ENCODE measurements around the gene SLC25A12.
"Not testable (repeated sequence)": the region's sequence is repeated elsewhere in the genome, so short reads cannot be mapped to it uniquely, and the experiment has no call there.

SLC25A12 gene

DNA sequence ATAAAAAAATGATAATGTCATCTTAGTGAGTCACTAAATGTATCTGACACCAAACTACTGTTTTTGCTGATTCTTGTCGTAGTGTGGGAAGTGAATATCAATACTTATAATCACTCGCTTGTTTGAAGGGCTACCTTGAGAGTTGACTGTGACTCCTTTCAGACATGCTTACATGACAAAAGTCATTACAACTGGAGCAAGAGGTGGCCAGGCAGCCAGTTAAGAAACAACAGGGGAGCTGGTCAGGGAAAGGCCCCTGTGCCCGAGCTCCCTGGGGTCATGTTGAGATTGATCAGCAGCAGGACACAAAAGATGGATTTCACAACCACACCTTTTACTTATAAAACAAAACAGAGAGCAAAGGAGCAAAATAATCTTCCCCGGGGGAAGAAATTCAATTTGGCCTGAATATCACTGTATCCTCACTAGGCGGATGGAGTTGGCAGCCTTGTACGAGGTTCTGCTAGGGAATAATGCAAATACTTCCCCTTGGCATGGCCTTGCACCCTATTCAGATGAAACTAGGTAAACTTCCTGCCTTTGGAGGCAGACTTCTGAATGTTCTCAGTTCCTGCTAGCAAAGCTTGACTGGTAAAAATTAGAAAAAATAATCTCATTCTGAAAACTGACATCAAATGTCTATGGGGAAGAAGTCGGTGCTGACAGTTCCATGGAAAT, 105.6 kb downstream of the SLC25A12 start:
- DNase-seq: no peak

DNA sequence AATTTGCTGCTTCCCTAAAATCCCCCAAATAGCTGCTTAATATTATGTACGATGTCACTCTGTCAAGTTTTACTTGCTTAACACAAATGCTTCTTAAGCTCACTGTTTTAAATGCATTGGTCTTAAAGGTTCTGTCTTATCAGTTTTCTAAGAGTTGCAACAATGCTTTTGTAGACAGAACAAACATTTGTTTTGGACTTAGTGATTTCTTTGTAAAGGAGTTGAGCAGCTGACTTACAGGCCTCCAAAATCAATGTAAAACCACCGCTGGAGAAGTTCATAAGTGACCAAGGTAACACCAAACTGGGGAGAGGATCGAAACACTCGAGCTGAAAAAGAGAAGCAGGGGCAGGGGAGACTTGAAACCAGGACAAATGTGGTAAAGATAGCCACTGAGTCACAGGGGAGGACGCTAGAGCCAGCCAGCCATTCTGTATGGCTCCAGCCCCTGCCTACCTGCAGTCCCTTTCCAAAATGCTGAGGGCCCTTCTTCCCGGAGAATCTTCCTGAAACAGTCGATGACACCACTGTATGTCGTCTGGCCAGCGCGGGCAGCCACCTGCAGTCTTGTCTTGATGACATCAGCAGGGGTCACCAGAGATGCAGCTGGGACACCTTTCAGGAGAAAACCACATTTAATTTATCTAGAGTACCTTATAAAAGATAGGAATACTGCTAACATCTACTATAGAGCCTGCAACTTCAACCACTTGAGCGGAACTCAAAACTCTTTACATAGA, 106.5 kb downstream of the SLC25A12 start:
- DNase-seq: no peak

DNA sequence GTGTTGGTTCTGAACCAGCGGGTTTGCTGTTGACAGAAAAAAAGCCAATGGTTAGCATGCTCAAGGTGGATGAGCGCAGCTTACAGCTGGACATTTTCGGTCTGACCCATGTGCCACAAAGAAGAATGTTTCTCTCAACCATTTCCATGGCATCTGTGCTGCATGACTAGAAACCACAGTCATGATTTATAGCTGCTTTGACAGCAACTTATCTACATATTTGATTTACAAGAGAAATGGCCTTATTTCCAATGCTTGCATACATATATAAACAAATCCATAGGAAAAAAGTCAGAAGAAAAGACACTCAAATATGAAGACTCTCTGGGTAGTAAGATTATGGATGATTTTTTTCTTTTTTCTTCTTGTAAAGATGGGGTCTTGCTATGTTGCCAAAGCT, 108.6 kb downstream of the SLC25A12 start:
- no peak for DNase-seq

DNA sequence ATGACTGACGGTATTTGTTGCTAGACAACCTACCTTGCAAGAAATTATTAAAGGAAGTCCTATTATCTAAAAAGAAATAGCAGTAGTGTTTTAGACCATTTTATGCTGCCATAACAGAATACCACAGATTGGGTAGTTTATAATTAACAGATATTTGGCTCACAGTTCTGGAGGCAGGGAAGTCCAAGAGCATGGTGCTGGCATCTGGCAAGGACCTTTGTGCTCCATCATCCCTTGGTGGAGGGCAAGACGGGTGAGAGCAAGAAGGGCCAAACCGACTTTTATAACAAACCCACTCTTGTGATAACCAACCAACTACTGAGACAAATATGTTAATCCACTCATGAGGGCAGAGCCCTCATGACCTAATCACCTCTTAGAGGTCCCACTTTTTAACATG, 115.5 kb downstream of the SLC25A12 start:
- no peak for DNase-seq

DNA sequence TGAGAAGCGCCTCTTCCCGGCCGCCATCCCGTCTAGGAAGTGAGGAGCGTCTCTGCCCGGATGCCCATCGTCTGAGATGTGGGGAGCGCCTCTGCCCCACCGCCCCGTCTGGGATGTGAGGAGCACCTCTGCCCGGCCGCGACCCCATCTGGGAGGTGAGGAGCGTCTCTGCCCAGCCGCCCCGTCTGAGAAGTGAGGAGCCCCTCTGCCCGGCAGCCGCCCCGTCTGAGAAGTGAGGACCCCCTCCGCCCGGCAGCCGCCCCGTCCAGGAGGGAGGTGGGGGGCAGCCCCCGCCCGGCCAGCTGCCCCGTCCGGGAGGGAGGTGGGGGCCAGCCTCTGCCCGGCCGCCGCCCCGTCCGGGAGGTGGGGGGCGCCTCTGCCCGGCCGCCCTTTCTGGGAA, 119.5 kb downstream of the SLC25A12 start:
- DNase-seq: not testable (repeated sequence)

DNA sequence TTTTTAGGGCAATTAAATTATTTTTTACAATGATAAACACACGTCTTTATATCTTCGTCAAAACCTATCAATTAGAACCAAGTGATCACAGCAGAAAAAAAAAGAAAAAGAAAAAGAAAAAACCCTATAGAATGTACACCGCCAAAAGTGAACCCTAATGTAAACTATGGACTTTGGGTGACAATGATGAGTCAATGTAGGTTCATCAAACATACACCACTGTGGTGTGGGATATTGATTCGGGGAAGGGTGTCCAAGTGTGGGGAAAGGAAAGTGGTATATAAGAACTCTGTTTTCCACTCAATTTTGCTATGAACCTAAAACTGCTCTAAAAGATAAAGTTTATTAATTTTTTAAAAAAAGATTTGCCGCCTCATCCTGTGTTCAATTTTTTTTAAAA, 121.7 kb downstream of the SLC25A12 start:
- no peak for DNase-seq

DNA sequence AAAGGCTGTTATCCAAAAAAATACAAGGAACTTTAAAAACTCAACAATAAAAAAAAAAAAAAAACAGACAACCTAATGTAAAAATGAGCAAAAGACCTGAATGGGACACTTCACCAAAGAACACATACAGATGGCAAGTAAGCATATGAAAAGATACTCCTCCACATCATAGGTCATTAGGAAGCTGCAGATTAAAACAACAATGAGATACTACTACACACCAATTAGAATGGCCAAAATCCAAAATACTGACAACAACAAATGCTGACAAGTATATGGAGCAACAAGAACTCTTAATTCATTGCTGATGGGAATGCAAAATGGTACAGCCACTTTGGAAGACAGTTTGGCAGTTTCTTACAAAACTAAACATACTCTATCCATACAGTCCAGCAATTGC, 122.6 kb downstream of the SLC25A12 start:
- DNase-seq: no peak

DNA sequence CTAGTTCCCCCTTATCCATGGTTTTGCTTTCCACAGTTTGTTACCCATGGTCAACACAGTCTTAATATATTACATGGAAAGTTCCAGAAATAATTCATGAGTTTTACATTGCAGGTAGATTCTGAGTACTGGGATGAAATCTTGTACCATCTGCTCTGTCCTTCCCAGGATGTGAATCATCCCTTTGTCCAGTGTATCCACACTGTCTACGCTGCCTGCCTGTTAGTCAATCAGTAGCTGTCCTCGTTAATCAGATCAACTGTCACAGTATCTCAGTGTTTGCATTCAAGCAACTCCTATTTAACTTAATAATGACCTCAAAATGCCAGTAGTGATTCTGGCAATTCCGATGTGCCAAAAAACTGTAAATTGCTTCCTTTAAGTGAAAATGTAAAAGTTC, 130.4 kb downstream of the SLC25A12 start:
- no peak for DNase-seq

DNA sequence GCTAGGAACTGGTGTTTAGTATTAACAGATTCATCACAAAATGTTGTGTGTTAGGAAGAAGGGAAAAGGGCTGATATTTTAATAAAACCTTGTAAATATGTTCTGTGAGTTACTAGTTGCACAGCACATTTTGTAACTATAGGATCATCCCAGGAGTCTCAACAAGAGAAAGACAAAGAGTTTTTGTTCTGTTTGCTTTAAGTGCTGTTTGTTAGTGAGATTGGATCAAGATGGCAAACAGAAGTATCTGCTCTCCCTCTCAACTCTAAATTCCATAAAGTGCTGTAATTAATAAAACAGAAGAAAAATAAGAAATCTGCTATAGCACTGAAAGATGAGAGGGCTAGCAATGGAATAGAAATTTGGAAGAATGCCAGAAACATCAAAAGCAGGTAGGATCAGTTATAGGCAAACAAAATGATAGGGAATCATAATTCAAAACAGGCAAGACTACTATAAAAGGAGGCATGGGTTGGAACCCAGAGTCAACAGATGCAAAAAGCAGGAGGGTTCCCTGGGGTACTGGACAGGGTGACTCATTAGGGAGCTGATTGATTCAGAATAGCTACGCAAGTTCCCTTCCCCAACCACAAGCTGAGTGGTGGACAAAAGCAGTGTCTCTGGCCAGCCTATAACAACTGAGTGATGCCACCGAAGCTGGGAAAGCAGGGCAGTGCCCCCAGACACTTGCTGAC, 131.0 kb downstream of the SLC25A12 start:
- no peak for DNase-seq

DNA sequence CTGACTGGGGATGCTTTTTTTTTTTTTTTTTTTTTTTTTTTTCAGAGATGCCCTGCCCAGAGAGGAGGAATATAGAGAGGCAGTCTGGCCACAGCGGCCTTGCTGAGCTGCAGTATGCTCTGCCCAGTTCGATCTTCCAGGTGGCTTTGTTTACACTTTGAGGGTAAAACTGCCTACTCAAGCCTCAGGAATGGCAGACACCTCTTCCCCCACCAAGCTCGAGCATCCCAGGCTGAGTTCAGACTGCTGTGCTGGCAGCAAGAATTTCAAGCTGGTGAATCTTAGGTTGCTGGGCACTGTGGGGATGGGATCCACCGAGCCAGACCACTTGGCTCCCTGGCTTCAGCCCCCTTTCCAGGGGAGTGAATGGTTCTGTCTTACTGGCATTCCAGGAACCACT, 132.9 kb downstream of the SLC25A12 start:
- not testable (repeated sequence) for DNase-seq

DNA sequence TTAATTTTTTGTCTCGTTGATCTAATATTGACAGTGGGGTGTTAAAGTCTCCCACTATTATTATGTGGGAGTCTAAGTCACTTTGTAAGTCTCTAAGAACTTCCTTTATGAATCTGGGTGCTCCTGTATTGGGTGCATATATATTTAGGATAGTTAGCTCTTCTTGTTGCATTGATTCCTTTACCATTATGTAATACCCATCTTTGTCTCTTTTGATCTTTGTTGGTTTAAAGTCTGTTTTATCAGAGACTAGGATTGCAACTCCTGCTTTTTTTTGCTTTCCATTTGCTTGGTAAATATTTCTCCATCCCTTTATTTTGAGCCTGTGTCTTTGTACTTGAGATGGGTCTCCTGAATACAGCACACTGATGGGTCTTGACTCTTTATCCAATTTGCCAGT, 135.3 kb downstream of the SLC25A12 start:
- DNase-seq: not testable (repeated sequence)

DNA sequence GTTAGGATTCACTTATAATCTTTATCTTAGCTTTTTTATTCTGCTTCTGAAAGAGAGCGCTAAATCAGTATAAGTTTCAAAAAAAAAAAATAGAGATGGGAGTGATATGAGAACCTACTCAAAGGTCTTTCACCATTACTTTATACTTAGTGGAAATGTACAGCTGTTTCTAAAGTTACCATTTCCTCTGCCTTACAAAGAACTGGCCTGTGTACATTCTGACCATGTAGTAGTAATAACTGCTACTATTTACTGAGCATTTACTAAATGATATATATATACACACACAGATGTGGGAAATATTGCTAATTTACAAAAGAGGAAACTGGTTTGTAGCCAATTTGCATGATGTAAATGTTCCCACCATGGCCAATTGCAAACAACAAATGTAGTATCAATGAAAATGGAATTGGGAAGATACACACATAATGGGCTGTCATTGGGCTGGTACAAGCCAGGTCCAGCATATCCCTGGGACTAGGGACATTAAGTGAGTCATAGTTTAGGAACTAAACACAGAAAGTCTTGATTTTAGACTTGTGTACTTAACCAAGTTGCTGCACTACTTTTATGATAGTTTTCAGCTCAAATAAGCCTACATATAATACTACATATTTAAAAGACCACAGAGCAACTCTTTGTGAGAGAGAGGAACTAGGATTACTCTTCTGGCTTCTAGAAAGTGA, 139.6 kb downstream of the SLC25A12 start:
- DNase-seq: no peak

DNA sequence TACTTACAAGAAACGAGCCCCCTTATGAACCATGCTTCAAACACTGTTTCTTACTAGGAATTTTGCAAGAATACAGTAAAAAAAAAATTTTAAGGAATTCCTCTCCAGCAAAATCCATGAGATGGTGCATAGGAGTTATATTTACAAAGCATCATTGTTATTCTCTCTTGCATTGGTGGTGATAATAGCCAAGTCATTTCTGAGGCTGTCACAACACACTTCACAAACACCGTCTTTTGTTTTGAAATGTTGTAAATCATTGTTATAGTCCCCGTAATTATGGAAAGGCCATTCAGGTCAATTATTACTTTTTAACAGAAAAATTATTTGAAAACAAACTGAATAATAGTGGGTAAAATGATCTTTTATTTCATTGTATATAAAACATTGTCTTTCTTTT, 146.7 kb downstream of the SLC25A12 start:
- no peak for DNase-seq

DNA sequence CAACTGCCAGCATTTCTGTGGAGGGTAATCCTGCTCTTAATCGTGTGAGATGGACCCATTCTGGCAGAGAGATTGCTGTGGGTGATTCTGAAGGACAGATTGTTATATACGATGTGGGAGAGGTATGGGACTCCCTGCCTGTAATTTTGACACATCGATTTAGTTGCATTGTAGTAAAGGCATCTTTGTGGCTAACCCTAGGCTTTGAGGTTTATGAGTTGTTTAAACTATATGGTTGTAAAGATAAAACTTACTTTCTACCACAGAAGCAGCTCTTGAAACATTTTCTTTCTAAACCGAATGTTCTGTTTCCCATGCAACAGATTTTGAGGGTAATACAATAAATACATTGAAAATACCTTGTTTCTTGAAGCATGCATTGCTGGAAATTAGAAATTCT, 148.2 kb downstream of the SLC25A12 start:
- DNase-seq: no peak

DNA sequence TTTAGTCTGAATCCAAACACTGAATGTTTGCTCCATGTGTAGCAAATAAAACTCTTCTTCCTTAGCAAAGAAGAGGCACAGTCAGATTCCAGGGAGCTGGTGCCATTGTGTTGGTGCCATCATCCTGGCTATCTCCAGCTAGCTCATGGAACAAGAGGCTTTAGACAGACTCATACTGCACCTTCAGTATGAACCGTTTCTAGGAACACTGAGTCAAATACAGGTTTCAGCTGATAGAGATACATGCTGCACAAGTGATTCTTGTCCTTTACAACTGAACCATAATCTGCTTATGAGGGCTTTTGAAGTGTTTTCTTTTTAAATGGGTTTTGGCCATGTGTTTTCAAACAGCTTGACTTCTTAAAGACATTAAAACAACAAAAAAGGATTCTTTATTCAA, 148.9 kb downstream of the SLC25A12 start:
- no peak for DNase-seq

DNA sequence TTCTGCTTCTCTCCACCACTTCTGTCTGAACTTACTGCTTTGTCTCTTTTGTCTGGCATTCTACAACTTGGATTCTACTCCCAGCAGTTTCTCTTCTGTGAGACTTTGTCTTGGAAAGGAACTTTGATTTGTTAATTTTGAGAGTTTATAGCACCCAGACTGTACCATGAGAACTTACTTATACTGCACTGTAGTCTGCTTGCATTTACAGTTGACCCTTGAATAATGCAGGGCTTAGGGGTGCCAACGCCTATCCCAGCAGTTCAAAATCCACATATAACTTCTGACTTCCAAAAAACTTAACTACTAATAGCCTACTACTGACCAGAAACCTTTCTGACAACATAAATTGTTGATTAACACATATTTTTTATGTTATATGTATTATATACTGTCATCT, 151.3 kb downstream of the SLC25A12 start:
- DNase-seq: no peak

DNA sequence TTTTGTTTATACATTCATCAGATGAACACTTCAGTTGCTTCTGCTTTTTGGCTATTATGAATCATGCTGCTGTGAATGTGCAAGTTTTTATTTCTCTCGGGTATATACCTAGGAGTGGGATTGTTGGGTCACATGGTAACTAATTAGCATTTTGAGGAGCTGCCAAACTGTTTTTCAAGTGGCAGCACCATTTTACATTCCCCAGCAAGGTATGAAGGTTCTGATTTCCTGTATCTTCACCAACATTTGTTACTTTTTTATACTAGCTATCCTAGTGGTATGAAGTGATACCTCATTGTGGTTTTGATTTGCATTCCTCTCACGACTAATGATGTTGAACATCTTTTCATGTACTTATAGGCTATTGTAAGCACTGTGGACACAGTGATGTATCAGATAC, 152.9 kb downstream of the SLC25A12 start:
- DNase-seq: no peak

DNA sequence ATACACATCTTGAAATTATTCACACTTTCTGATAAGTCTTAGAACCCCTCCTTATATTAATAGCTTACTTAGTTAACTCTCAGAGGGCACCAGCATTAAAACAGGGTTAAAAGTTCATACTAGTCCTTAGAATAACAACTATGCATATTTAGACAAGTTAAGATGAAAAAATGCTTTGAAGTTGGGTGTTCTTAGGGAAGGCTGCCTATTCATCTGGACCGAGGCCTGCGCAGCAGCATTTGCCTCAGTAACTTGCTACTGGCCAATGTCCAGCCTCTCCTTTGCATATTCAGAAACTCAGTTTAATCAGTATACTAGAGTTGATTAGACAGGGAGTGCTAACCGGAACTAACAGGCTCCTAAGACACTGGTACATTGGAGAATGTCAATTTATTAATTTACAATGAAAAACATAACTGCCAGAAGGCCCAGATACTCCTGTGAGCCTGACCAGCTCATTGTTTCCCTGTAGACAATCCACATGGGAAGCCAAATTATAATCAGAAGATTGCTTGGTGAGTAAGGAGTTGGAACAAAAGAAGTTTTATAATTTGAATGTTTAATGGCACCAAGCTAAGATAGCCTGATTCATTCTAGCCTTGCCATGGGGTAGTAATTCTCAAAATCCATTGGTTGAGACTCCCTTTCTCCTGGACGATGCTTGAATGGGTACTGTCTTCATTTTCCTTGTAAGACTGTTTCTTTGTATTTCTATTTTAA, 157.9 kb downstream of the SLC25A12 start:
- no peak for DNase-seq
